ENCODE results near the gene COX8A. TPM values are rescaled to one million over a fixed set of nuclear protein-coding genes. Genes with fewer than 3 reads are reported as not detected.
A peak's percentile ranks its signal among the peaks of the same experiment; 100 is the strongest.

Gene COX8A
- total RNA-seq, 2 experiments from 2014 or later = 445 to 484 TPM

DNA sequence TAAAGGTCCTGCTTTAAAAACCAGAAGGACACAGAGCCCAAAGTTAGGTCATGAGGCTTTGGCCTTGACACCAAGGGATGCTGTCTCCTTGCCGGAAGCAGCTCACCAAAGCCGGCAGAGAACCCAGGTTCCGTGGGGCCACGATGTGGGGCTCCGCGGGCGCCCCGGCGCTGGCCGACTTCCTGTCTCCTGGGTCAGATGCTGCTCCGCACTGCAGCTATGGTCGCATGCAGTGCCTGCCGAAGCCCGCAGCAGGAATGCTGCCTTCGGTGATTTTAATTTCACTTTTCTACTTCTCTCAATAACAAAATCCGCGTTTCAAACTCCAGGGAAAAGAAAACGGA, 11.4 kb downstream of the COX8A start:
- peak overlapping the region; percentile 96 for H3K27ac Mint-ChIP-seq
- peak overlapping the region; percentile 85 for H3K4me3 Mint-ChIP-seq
- CTCF ChIA-PET = interaction anchor here (0.8 to 3.0 kb wide), 11 partner anchors 9 to 315 kb away, joined by 3 to 10 read pairs (median 4); partner anchors contain the start of genes COX8A, MARK2 and RTN3
- H3K9me3 Mint-ChIP-seq (ENCODE audit: low read depth) = no peaks in the 10 kb centered on the region
- peaks cover 23% of the 10 kb centered on the region for H3K36me3 Mint-ChIP-seq
- ATAC-seq (peak; percentile 83), DNase-seq (peak; percentile 89)
- no peaks in the 10 kb centered on the region for H3K27me3 Mint-ChIP-seq
- H3K4me1 Mint-ChIP-seq = peaks cover 40% of the 10 kb centered on the region

DNA sequence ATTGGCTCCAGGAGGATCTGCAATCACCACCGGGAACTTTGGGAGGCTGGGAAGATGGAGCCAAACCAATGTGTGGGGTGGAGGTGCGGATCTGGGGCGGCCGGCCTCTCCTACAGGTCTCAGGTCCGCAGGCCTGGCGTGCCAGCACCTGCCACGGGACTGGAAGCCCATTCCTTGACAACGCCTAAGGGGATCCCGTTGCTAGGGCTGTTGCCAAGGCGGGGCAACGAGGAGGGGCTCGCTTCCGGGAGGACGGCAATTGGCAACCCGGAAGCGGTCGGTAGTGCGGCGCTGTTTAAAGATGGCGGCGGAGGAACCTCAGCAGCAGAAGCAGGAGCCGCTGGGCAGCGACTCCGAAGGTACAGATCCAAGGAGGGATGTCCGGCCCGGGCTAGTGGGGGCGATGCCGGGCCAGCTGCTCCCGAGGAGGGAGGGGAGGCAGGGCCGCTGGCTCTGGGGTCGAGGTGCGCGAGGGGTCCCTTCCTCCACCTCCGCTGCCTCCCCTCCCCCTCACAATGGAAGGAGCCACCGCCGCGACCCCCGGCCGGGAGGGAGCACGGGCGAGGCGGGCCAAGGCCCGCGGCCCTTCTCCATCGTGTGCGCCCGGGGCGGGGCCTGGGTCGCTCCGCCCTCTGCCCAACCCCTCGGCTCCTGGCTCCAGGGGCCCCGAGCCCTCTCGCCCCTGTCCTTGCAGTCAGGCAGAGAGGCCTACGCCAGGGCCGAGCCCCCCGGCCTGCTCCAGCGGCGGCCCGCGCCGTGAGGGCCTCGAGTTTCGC, 11.9 kb downstream of the COX8A start, which contains the start of gene OTUB1:
Gene OTUB1 (plus strand): TSS at position 283 of the 776 bp plus-strand sequence. CDS start 19 bp downstream, at position 302.
- Mint-ChIP-seq H3K4me3 (peak within 1 kb of the TSS; percentile 85), H3K36me3 (peaks cover 26% of the 10 kb centered on the region), H3K9me3 (ENCODE audit: low read depth) (no peaks in the 10 kb centered on the region), H3K4me1 (peaks cover 37% of the 10 kb centered on the region), H3K27ac (peak within 1 kb of the TSS; percentile 96), H3K27me3 (no peaks in the 10 kb centered on the region)
- DNase-seq = peak; percentile 95
- ATAC-seq = peak; percentile 87
- CTCF ChIA-PET = interaction anchor here (0.8 to 3.0 kb wide), 10 partner anchors 12 to 315 kb away, joined by 3 to 10 read pairs (median 4); partner anchors contain the start of genes COX8A, MARK2 and RTN3

DNA sequence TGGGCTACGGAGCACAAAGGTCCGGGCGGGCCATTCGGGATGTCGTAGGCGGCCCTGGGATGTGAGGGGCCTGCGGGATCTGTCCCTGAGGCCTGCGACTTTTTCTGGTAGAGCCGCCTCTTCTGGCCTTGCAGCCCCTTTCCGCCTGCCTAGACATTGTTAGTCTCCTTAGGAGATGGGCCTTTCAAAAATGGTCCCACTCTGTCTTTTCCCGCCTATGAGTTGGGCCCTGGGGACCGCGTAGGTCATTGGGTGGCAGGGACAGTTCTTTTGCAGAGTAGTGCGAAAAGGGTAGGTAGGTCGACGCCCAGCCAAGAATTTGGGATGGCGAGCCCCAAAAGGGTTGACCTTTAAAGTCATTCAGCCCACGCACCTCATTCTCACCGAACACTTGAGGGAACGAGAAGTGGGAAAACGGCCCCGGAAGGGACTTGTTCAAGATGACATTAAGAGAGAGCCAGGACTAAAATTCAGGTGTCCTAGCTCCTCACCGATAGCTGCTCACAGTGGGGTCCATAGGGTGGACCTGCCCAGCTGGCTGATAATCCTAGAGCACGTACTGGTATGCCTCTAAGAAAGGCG, 12.6 kb downstream of the COX8A start:
- DNase-seq = no peak
- no peaks in the 10 kb centered on the region for H3K27me3 Mint-ChIP-seq
- H3K9me3 Mint-ChIP-seq (ENCODE audit: low read depth) = no peaks in the 10 kb centered on the region
- H3K4me3 Mint-ChIP-seq = peak overlapping the region; percentile 75
- peak overlapping the region; percentile 56 for H3K27ac Mint-ChIP-seq
- CTCF ChIA-PET = interaction anchor here (1.0 to 5.1 kb wide), 3 partner anchors 13 to 149 kb away, joined by 3 to 37 read pairs (median 10); partner anchors contain the start of gene COX8A
- H3K4me1 Mint-ChIP-seq = peaks cover 34% of the 10 kb centered on the region
- ATAC-seq = no peak
- peaks cover 28% of the 10 kb centered on the region for H3K36me3 Mint-ChIP-seq

DNA sequence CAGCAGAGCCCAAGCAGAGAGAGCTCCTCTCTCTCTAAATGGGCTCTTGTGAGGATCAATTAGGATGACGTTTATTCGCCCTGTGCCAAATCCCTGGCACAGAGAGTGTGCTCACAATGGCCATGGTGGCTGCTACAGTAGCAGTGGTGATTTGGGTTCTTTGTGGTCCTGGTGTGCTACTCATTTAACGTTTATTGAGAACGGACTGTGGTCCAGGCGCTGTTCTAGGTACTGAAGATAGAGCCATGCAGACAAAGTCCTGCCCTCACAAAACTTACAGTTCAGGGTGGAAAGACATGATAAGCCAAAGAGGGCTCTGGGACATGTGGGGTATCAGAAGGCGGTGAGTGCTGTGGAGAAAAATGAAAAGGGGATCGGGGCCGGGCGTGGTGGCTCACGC, 17.1 kb downstream of the COX8A start:
- Mint-ChIP-seq H3K9me3 (ENCODE audit: low read depth) (no peaks in the 10 kb centered on the region), H3K4me1 (peaks cover 19% of the 10 kb centered on the region), H3K27ac (no peak overlapping the region), H3K4me3 (no peak overlapping the region), H3K27me3 (no peaks in the 10 kb centered on the region), H3K36me3 (peaks cover 35% of the 10 kb centered on the region)
- CTCF ChIA-PET = interaction anchor here (5.1 kb wide), 1 partner anchor 9 kb away, joined by 37 read pairs; no protein-coding TSS in a partner anchor
- ATAC-seq = no peak
- DNase-seq = no peak

DNA sequence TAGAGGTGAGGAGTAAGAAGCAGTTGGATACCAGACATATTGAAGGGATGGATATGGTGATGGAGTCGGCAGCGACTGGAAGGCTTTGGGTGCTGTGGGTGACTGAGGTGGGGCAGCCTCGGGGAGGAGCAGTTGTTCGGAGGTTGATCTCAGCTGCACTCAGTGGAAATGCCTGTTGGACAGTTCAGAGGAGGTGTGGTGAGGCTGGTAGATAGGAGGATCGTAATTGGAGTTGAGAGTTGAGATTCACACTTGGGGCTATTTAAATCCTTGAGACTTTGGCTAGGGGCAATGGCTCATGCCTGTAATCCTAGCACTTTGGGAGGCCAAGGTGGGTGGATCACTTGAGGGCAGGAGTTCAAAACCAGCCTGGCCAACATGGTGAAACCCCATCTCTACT, 18.7 kb downstream of the COX8A start:
- Mint-ChIP-seq H3K27ac (no peak overlapping the region), H3K27me3 (no peaks in the 10 kb centered on the region), H3K36me3 (peaks cover 41% of the 10 kb centered on the region), H3K4me1 (peaks cover 11% of the 10 kb centered on the region), H3K9me3 (ENCODE audit: low read depth) (no peaks in the 10 kb centered on the region), H3K4me3 (no peak overlapping the region)
- CTCF ChIA-PET = no interaction called here
- no peak for ATAC-seq
- DNase-seq = no peak

DNA sequence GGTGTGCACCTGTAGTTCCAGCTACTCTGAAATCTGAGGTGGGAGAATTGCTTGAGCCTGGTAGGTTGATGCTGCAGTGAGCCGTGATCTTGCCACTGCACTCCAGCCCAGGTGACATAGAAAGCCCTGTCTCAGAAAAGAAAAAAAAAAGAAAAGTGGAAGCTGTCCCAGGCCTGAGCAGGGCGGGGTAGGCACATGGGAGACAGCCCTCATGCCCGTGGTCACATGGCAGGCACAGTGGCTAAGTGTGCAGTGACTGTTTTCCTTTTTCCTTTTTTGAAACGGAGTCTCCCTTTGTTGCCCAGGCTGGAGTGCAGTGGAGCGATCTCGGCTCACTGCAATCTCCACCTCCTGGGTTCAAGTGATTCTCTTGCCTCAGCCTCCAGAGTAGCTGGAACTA, 19.6 kb downstream of the COX8A start:
- Mint-ChIP-seq H3K9me3 (ENCODE audit: low read depth) (no peaks in the 10 kb centered on the region), H3K27ac (no peak overlapping the region), H3K36me3 (peaks cover 38% of the 10 kb centered on the region), H3K4me1 (peaks cover 4% of the 10 kb centered on the region), H3K27me3 (no peaks in the 10 kb centered on the region), H3K4me3 (no peak overlapping the region)
- ATAC-seq = no peak
- no peak for DNase-seq
- CTCF ChIA-PET = no interaction called here

DNA sequence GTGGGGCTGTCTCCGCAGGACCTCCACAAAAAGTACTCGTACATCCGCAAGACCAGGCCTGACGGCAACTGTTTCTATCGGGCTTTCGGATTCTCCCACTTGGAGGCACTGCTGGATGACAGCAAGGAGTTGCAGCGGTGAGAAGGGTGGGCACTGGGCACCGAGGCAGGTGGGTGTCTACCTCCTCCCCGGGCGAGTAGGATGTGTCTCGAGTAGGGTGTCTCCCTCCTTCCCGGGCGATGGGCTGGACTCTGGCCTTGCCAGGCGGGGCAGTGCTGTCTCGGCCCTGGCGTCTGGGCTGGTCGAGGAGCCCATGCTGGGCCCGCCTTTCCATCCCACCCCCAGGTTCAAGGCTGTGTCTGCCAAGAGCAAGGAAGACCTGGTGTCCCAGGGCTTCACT, 22.1 kb downstream of the COX8A start:
- Mint-ChIP-seq H3K27ac (no peak overlapping the region), H3K36me3 (peaks cover 22% of the 10 kb centered on the region), H3K4me1 (peaks cover 7% of the 10 kb centered on the region), H3K9me3 (ENCODE audit: low read depth) (no peaks in the 10 kb centered on the region), H3K27me3 (peaks cover 6% of the 10 kb centered on the region), H3K4me3 (no peak overlapping the region)
- DNase-seq (no peak), ATAC-seq (no peak)
- CTCF ChIA-PET = no interaction called here

DNA sequence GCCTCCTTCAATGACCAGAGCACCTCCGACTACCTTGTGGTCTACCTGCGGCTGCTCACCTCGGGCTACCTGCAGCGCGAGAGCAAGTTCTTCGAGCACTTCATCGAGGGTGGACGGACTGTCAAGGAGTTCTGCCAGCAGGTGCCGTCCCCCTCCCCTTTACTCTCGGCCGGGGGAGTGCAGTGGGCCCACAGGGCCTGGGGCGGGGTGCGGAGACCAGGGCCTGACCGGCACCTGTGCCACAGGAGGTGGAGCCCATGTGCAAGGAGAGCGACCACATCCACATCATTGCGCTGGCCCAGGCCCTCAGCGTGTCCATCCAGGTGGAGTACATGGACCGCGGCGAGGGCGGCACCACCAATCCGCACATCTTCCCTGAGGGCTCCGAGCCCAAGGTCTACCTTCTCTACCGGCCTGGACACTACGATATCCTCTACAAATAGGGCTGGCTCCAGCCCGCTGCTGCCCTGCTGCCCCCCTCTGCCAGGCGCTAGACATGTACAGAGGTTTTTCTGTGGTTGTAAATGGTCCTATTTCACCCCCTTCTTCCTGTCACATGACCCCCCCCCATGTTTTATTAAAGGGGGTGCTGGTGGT, 22.8 kb downstream of the COX8A start:
- Mint-ChIP-seq H3K4me1 (peaks cover 5% of the 10 kb centered on the region), H3K9me3 (ENCODE audit: low read depth) (no peaks in the 10 kb centered on the region), H3K4me3 (no peak overlapping the region), H3K27me3 (peaks cover 6% of the 10 kb centered on the region), H3K36me3 (peaks cover 20% of the 10 kb centered on the region), H3K27ac (no peak overlapping the region)
- DNase-seq (no peak), ATAC-seq (no peak)
- CTCF ChIA-PET = interaction anchor here (1.3 kb wide), 2 partner anchors 22 to 159 kb away, joined by 3 read pairs; partner anchors contain the start of gene COX8A

DNA sequence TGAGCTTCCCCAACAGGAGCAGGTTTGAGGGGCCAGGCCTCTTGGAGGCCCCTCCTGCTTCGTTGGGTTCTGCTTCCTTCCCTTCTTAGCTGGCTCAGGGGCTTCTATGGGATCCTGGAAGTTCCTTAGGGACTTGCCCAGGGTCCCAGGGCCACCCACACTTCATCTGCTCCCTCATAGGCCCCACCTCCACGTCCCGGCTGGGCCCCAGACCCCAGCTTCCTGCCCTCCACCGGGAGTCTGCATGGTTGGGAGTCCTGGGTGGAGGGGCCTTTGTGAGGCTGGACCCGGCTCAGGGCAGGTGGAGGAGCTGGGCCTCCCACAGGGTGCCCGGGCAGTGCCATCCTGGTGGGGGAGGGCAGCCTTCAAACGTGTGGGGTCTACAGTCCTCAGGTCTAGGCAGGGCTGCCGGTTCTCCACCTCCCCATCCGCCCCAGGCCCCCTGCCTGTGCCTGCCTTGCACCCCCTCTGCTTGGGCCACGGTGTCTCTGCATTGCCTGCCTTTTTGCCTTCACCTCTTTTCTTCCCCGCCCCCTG, 23.4 kb downstream of the COX8A start:
- ATAC-seq (no peak), DNase-seq (no peak)
- H3K4me1 Mint-ChIP-seq = peaks cover 5% of the 10 kb centered on the region
- H3K27ac Mint-ChIP-seq = no peak overlapping the region
- H3K36me3 Mint-ChIP-seq = peaks cover 19% of the 10 kb centered on the region
- CTCF ChIA-PET = interaction anchor here (0.9 to 1.3 kb wide), 3 partner anchors 23 to 160 kb away, joined by 3 read pairs; partner anchors contain the start of gene COX8A
- no peak overlapping the region for H3K4me3 Mint-ChIP-seq
- peaks cover 6% of the 10 kb centered on the region for H3K27me3 Mint-ChIP-seq
- no peaks in the 10 kb centered on the region for H3K9me3 Mint-ChIP-seq (ENCODE audit: low read depth)

DNA sequence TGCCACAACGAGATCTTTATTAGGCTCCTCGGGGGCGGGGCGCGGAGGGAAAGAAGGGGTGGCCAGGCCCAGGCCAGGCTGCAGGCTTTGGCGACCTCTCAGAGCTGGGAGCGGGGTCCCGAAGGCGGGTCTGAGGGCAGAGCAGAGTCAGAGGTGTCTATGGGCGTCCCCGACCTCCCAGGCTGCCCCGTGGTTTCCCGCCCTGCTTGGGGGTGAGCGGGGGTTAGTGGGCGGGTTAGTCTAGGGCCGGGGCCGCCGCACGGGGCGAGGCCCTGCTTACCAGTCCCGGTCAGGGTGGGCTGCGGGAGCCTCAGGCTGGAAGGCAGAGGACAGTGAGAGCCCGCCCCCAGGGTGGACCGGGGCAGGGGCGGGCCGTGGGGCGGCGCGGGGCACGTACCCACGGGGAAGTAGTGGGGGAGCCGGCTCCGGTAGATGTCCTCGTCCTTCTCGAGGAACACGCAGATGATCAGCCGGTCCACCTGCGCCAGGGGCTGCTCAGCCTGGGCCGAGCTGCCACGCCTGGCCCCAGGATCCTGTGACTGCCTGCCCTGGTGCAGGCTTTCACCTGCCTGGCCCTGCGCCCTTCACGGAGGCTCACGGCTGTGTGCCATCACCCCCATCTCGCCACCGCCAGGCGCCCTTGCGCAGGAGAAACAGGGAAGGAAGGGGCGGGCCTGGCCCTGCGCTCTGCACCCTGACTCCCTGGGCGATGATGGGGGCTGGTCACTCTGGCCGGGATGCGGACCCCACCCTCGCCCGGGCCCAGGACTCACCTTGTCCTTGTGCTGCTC, 24.3 kb downstream of the COX8A start:
- H3K27me3 Mint-ChIP-seq = peaks cover 6% of the 10 kb centered on the region
- DNase-seq (no peak), ATAC-seq (no peak)
- no peaks in the 10 kb centered on the region for H3K9me3 Mint-ChIP-seq (ENCODE audit: low read depth)
- CTCF ChIA-PET = interaction anchor here (0.9 to 4.6 kb wide), 13 partner anchors 9 to 305 kb away, joined by 3 to 123 read pairs (median 4); partner anchors contain the start of gene COX8A
- H3K4me1 Mint-ChIP-seq = peaks cover 5% of the 10 kb centered on the region
- no peak overlapping the region for H3K27ac Mint-ChIP-seq
- H3K36me3 Mint-ChIP-seq = peaks cover 16% of the 10 kb centered on the region
- H3K4me3 Mint-ChIP-seq = no peak overlapping the region

DNA sequence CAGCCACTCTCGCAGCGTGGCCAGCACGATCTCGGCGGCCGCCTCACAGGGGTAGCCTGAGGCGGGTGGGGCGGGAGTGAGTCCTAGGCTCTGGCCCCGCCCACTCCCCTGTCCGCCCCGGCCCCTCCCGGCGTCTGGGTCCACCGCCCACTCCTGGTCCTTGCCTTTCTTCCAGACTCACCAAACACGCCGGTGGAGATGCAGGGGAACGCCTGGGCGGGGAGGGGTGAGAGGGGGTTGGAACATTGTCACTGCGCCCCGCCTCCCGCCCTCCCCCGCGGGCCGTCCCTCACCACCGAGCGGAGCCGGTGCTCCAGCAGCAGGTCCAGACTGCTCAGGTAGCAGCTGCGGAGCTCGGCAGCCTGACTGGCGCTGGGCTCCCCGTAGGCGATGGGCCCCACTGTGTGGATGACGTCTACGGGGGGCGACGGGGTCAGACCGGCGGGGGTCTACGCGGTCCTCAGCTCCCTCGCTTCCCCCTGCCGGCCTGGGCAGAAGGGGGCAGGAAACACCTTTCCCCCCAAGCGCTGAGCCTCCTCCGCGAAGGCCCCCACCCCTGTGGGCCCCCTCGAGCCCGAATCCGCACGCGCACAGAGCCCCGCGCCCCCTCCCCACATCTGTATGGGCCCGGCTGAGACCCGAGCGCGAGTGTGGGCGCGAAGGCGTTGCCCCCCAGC, 25.1 kb downstream of the COX8A start:
- peaks cover 16% of the 10 kb centered on the region for H3K36me3 Mint-ChIP-seq
- peak; percentile 50 for ATAC-seq
- peak; percentile 56 for DNase-seq
- H3K4me1 Mint-ChIP-seq = peaks cover 5% of the 10 kb centered on the region
- H3K4me3 Mint-ChIP-seq = no peak overlapping the region
- no peak overlapping the region for H3K27ac Mint-ChIP-seq
- H3K9me3 Mint-ChIP-seq (ENCODE audit: low read depth) = no peaks in the 10 kb centered on the region
- CTCF ChIA-PET = interaction anchor here (0.6 to 4.6 kb wide), 32 partner anchors 9 to 305 kb away, joined by 3 to 123 read pairs (median 4); partner anchors contain the start of genes FKBP2 and OTUB1
- peaks cover 6% of the 10 kb centered on the region for H3K27me3 Mint-ChIP-seq

Measured in activated CD8-positive, alpha-beta memory T cell treated with anti-CD3 and anti-CD28 coated beads, Interleukin-2, amount 10 ng/mL, durations not matched to agents 7 days and 5 days (primary cell).